22Rv1 (cell line): ENCODE measurements around the gene CHST15.

Source experiments
- ZFX ChIP-seq: fragments of 450-650 bp; IDR thresholded peaks from 2 replicates; pipeline ENCODE4 v1.6.1; 2017; ENCODE audit warnings: antibody characterized with exemption, borderline replicate concordance
- TF ChIP-seq, protein P1 (sequence below): fragments of 450-650 bp; IDR thresholded peaks from 2 replicates; pipeline ENCODE4 v1.5.1; 2017; ENCODE audit warnings: mild to moderate bottlenecking

- TF ChIP-seq, protein P1, sequence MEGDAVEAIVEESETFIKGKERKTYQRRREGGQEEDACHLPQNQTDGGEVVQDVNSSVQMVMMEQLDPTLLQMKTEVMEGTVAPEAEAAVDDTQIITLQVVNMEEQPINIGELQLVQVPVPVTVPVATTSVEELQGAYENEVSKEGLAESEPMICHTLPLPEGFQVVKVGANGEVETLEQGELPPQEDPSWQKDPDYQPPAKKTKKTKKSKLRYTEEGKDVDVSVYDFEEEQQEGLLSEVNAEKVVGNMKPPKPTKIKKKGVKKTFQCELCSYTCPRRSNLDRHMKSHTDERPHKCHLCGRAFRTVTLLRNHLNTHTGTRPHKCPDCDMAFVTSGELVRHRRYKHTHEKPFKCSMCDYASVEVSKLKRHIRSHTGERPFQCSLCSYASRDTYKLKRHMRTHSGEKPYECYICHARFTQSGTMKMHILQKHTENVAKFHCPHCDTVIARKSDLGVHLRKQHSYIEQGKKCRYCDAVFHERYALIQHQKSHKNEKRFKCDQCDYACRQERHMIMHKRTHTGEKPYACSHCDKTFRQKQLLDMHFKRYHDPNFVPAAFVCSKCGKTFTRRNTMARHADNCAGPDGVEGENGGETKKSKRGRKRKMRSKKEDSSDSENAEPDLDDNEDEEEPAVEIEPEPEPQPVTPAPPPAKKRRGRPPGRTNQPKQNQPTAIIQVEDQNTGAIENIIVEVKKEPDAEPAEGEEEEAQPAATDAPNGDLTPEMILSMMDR: no peak
- no peak for TF ChIP-seq ZFX
These were observed 4.5 kb downstream of the CHST15 start for GRCh38 chr10:124088915-124089314.
